Measurements from ENCODE around the gene GRP. TPM values are rescaled to one million over a fixed set of nuclear protein-coding genes. Genes with fewer than 3 reads are reported as not detected.

The GRP gene
- total RNA-seq = not detected

DNA sequence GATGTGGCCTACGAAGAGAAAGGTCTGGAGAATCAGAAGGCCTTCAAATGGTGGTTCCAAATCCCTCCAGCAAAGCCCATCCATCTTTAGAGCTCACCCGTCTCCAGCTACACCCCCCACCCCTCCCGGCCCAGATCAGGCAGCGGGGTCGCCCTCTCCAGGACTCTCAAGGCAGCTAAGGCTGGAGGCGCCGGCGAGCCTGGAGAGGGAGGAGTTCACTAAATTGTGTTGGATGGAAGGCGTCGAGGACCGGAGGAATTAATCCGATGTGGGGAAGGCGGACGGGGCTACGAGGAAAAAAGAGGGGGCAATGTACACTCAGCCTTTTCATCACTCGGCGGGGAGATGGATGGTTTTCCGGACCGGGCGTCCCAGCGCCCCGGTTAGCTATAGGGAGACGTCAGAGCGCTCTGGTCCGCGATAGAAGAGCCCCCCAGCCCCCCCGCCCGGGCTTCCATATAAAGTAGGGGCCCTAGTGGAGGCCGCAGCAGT is at the start of gene GRP:
Gene GRP, plus strand, starts transcription at position 487 of the 492 bp plus-strand sequence. CDS start 108 bp downstream, outside the sequence.
- H3K9me3 ChIP-seq = no peaks in the 10 kb centered on the region
- no peak within 1 kb of the TSS for H3K27ac ChIP-seq
- no peaks in the 10 kb centered on the region for H3K36me3 ChIP-seq
- TF ChIP-seq POLR2A (IDR thresholded peaks at IDR 0.05) (no peak), CTCF (IDR thresholded peaks at IDR 0.05) (no peak)
- intact Hi-C loops (cut with DNase I; ENCODE audit: low total_unique reads) = no loop called here
- DNase-seq = no peak
- H3K4me3 ChIP-seq = no peak within 1 kb of the TSS
- no peaks in the 10 kb centered on the region for H3K4me1 ChIP-seq
- H3K27me3 ChIP-seq = peaks cover 0 to 16% of the 10 kb centered on the region in 2 donors

DNA sequence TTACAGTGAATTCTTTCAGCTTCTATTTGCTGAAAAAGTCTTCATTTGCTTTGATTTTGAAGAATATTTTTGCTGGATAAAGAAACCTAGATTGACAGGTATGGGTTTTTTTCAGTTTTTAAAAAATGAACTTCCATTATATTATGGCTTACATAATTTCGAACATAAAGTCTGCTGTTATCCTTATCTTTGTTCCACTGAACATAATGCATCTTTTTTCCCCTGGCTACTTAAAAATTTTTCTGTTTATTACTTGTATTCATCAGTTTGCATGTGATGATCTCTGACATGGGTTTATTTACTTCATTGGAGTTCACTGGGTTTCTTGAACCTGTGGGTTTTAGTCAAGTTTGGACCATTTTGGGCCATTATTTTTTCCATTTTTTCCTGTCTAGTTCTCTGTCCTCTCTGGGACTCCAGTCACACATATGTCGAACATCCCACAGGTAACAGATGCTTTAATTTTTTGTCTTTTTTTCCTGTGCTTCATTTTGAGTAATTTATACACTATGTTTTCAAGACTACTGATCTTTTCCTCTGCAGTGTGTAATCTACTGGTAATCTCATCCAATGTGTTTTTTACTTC is 47.2 kb upstream of the GRP start:
- DNase-seq = no peak
- Histone ChIP-seq H3K9me3 (no peaks in the 10 kb centered on the region), H3K36me3 (no peaks in the 10 kb centered on the region), H3K4me1 (no peaks in the 10 kb centered on the region), H3K27ac (no peak overlapping the region), H3K4me3 (no peak overlapping the region), H3K27me3 (no peaks in the 10 kb centered on the region)
- TF ChIP-seq POLR2A (IDR thresholded peaks at IDR 0.05) (no peak), CTCF (IDR thresholded peaks at IDR 0.05) (no peak)
- intact Hi-C loops (cut with DNase I; ENCODE audit: low total_unique reads) = no loop called here

DNA sequence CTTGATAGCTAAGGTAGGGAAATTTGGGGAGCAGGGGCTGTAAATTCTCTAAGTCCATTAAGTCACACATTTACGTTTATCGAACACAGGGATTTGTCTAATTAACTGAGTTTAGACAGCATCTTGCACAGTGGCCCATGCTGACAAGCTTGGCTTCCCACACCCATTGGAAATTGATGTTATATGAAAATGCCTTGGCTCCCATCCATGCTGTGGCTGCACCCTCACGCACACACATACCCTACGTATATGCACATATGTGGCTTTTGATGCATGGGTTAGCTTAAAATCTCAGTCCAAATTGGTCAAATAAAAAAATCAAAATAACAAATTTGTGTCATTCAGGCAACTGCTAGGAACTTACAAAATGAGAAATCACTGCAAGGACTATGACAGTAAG is 42.5 kb upstream of the GRP start:
- TF ChIP-seq POLR2A (IDR thresholded peaks at IDR 0.05) = no peak
- intact Hi-C loops (cut with DNase I; ENCODE audit: low total_unique reads) = no loop called here
- no peak for DNase-seq

GRCh38 chr18:59180150-59180845 is 39.7 kb upstream of the GRP start:
- Histone ChIP-seq H3K4me1 (no peaks in the 10 kb centered on the region), H3K36me3 (no peaks in the 10 kb centered on the region), H3K9me3 (no peaks in the 10 kb centered on the region), H3K27me3 (no peaks in the 10 kb centered on the region), H3K27ac (no peak overlapping the region), H3K4me3 (no peak overlapping the region)
- intact Hi-C loops (cut with DNase I; ENCODE audit: low total_unique reads) = no loop called here
- TF ChIP-seq CTCF (IDR thresholded peaks at IDR 0.05) (no peak), POLR2A (IDR thresholded peaks at IDR 0.05) (no peak)
- no peak for DNase-seq

More for the DNA sequence above, 42.5 kb upstream of the GRP start:
- Histone ChIP-seq H3K4me1 (no peaks in the 10 kb centered on the region), H3K4me3 (no peak overlapping the region), H3K36me3 (no peaks in the 10 kb centered on the region), H3K27ac (no peak overlapping the region), H3K9me3 (no peaks in the 10 kb centered on the region), H3K27me3 (no peaks in the 10 kb centered on the region)

DNA sequence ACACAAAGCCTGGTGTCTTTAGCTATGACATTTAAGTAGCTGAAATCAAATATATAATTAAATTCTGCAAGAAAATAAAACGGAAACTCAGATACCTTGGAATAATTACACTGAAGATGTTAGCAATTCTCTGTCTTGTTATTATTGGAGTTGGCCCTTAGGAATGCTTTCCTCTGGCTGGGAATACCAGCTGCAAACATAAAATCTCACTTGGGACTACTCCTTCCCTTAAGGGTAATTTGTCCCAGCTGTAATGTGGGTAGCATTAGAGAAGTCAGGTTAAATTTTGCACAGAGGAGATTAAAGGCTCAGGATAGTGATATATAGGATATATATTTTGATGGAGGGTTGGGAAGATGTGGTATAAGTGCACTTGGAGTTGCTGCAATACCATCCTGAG is 37.3 kb upstream of the GRP start:
- intact Hi-C loops (cut with DNase I; ENCODE audit: low total_unique reads) = no loop called here
- H3K4me1 ChIP-seq = no peaks in the 10 kb centered on the region
- TF ChIP-seq POLR2A (IDR thresholded peaks at IDR 0.05) (no peak), CTCF (IDR thresholded peaks at IDR 0.05) (no peak)
- no peak overlapping the region for H3K27ac ChIP-seq
- H3K4me3 ChIP-seq = no peak overlapping the region
- no peaks in the 10 kb centered on the region for H3K36me3 ChIP-seq
- DNase-seq = no peak
- no peaks in the 10 kb centered on the region for H3K9me3 ChIP-seq
- H3K27me3 ChIP-seq = no peaks in the 10 kb centered on the region
